HEK293 (cell line): ENCODE data around the gene ADCY3.

Experiments
- CTCF ChIA-PET: fragments of 350-600 bp; formaldehyde crosslinking; extraction: SDS; loops from one replicate; lab custom pipeline; 2021; ENCODE audit warnings: antibody characterized with exemption; lab: Yijun Ruan, JAX
- POLR2A ChIA-PET: fragments of 300-600 bp; formaldehyde crosslinking; extraction: SDS; loops from one replicate; lab custom pipeline; 2020; ENCODE audit warnings: antibody characterized with exemption, inconsistent platforms; lab: Yijun Ruan, JAX
- H3K27ac ChIP-seq: fragments of 200-500 bp; sonication (Bioruptor generic); 2 replicates; pipeline ENCODE4 v1.5.1; 2014; ENCODE audit warnings: low read depth, low read length, control low read depth, inconsistent platforms; ENCODE audit errors: extremely low read depth
- H3K36me3 ChIP-seq, 2 experiments: fragments of 200-500 bp in 1 of 2; sonication (Bioruptor generic) in 1 of 2; 1 replicate in 1 of 2; 2 replicates in 1 of 2; pipeline ENCODE4 v1.5.1; 2014 to 2017; ENCODE audit warnings: inconsistent platforms in 2 of 2, low read length in 2 of 2; ENCODE audit not compliant: control insufficient read depth in 2 of 2, insufficient read depth in 1 of 2
- H3K4me1 ChIP-seq: fragments of 200-500 bp; sonication (Bioruptor generic); 2 replicates; pipeline ENCODE4 v1.5.1; 2014; ENCODE audit warnings: mild to moderate bottlenecking, low read length, inconsistent platforms; ENCODE audit not compliant: control insufficient read depth, insufficient read depth
- H3K4me3 ChIP-seq: 2 replicates; pipeline ENCODE4 v1.5.1; 2011; ENCODE audit warnings: low read depth, mild to moderate bottlenecking, control low read depth, low read length, moderate library complexity
- H3K9me3 ChIP-seq: fragments of 200-500 bp; sonication (Bioruptor generic); 2 replicates; pipeline ENCODE4 v1.5.1; 2014; ENCODE audit warnings: low read depth, low read length, inconsistent platforms; ENCODE audit not compliant: control insufficient read depth, insufficient read depth
- GFI1B ChIP-seq: fragments of 450-650 bp; formaldehyde crosslinking; IDR thresholded peaks from 2 replicates; pipeline ENCODE4 v1.5.1; 2016; ENCODE audit warnings: missing biosample characterization, missing genetic modification characterization
- GLIS2 ChIP-seq: fragments of 450-650 bp; formaldehyde crosslinking; IDR thresholded peaks from 2 replicates; pipeline ENCODE4 v1.5.1; 2016; ENCODE audit warnings: missing biosample characterization, missing genetic modification characterization
- HOXC10 ChIP-seq: sonication (generic); formaldehyde crosslinking; IDR thresholded peaks from 2 replicates; pipeline ENCODE4 v1.8.1; 2023; ENCODE audit warnings: mild to moderate bottlenecking, missing genetic modification reagents
- RBAK ChIP-seq: fragments of 450-650 bp; formaldehyde crosslinking; IDR thresholded peaks from 2 replicates; pipeline ENCODE4 v1.5.1; 2016; ENCODE audit warnings: missing biosample characterization, missing genetic modification characterization
- ZBTB7A ChIP-seq: fragments of 450-650 bp; formaldehyde crosslinking; IDR thresholded peaks from 2 replicates; pipeline ENCODE4 v1.5.1; 2016; ENCODE audit warnings: low read depth, missing biosample characterization, missing genetic modification characterization
- ZNF138 ChIP-seq: fragments of 450-650 bp; formaldehyde crosslinking; IDR thresholded peaks from 2 replicates; pipeline ENCODE4 v1.5.1; 2016; ENCODE audit warnings: missing biosample characterization, missing genetic modification characterization, borderline replicate concordance
- ZNF155 ChIP-seq: fragments of 450-650 bp; formaldehyde crosslinking; IDR thresholded peaks from 2 replicates; pipeline ENCODE4 v1.5.1; 2016; ENCODE audit warnings: missing biosample characterization, missing genetic modification characterization
- ZNF175 ChIP-seq: fragments of 450-650 bp; formaldehyde crosslinking; IDR thresholded peaks from 2 replicates; pipeline ENCODE4 v1.5.1; 2016; ENCODE audit warnings: missing biosample characterization, missing genetic modification characterization
- ZNF223 ChIP-seq: fragments of 450-650 bp; formaldehyde crosslinking; IDR thresholded peaks from 2 replicates; pipeline ENCODE4 v1.5.1; 2016; ENCODE audit warnings: missing biosample characterization, missing genetic modification characterization
- ZNF341 ChIP-seq: fragments of 450-650 bp; formaldehyde crosslinking; IDR thresholded peaks from 2 replicates; pipeline ENCODE4; 2016; ENCODE audit warnings: low read depth, missing biosample characterization, missing genetic modification characterization
- ZNF394 ChIP-seq: fragments of 450-650 bp; formaldehyde crosslinking; IDR thresholded peaks from 2 replicates; pipeline ENCODE4 v1.5.1; 2016; ENCODE audit warnings: missing biosample characterization, missing genetic modification characterization, mild to moderate bottlenecking, moderate library complexity, borderline replicate concordance
- ZNF707 ChIP-seq: fragments of 450-650 bp; formaldehyde crosslinking; IDR thresholded peaks from 2 replicates; pipeline ENCODE4 v1.5.1; 2016; ENCODE audit warnings: missing biosample characterization, missing genetic modification characterization
- ZNF791 ChIP-seq: fragments of 450-650 bp; formaldehyde crosslinking; IDR thresholded peaks from 2 replicates; pipeline ENCODE4 v1.5.1; 2016; ENCODE audit warnings: missing biosample characterization, missing genetic modification characterization
- TF ChIP-seq, protein P1 (sequence below): fragments of 450-650 bp; formaldehyde crosslinking; IDR thresholded peaks from 2 replicates; pipeline ENCODE4 v1.5.1; 2017; ENCODE audit warnings: missing biosample characterization, missing genetic modification characterization
- TF ChIP-seq, protein P2 (sequence below): fragments of 450-650 bp; formaldehyde crosslinking; IDR thresholded peaks from 2 replicates; pipeline ENCODE4 v1.5.1; 2016; ENCODE audit warnings: missing biosample characterization, missing genetic modification characterization, borderline replicate concordance
- TF ChIP-seq, protein P3 (sequence below): fragments of 450-650 bp; formaldehyde crosslinking; IDR thresholded peaks from 2 replicates; pipeline ENCODE4 v1.5.1; 2016; ENCODE audit warnings: missing biosample characterization, missing genetic modification characterization

Gene ADCY3

DNA sequence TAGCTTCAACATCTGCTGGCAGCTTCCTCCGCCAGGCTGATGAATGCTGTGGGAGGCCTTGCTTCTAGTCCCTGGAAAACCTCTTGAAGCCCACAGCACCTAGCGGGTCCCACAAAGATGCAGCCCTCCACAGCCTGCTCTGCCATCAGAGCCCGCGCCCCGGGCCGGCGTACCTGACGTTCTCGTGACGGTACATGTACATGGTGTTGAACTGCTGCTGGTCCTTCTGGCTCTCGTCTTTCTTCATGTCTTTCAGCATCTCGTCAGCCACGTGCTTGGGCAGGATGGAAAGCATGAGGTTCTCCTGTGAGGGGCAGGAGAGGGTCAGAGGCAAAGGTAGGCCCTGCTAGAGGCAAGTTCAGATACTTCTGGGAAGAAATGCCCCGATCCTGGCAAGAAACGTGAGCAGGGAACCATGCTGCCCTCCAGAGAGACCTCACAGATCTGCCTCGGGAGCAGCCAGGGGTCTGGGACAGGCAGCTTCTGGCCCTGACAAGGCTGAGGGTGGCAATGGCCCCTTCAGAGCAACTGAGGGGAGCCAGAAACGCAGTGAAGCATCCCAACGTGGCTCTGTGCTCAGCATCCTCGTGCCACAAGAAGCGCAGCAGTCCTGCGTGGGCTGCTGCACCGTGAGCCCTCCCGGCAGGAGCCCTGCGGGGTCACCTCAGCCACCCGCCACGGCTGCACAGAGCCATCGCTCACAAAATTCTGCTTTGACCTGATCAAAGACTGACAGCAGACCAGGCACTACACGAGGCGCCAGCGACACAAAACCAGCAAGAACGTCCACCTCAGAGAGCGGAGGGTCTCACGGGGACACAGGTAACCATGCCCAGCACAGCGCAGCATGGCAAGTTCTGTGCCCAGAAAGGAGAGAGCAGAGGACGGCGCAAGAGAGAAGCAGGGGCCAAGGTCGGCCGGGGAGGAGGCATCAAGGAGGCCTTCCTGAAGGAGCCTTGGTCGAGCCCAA, 77.7 kb downstream of the ADCY3 start:
- Histone ChIP-seq H3K27ac (no peak overlapping the region), H3K4me3 (no peak overlapping the region), H3K36me3 (peaks cover 0 to 50% of the 10 kb centered on the region in 2 experiments; a peak in 2 of 3 replicates), H3K9me3 (no peaks in the 10 kb centered on the region), H3K4me1 (no peaks in the 10 kb centered on the region)
- TF ChIP-seq ZNF175 (tag by site-specific recombination) (no peak), ZNF707 (tag by site-specific recombination) (no peak), ZNF138 (tag by site-specific recombination) (no peak), GLIS2 (tag by site-specific recombination) (no peak), HOXC10 (CRISPR knock-in tag) (no peak), ZBTB7A (no peak), ZNF155 (tag by site-specific recombination) (no peak), ZNF791 (tag by site-specific recombination) (no peak), ZNF394 (tag by site-specific recombination) (no peak), ZNF223 (tag by site-specific recombination) (no peak), RBAK (tag by site-specific recombination) (no peak), ZNF341 (tag by site-specific recombination) (no peak), GFI1B (tag by site-specific recombination) (no peak)
- TF ChIP-seq, protein P1, sequence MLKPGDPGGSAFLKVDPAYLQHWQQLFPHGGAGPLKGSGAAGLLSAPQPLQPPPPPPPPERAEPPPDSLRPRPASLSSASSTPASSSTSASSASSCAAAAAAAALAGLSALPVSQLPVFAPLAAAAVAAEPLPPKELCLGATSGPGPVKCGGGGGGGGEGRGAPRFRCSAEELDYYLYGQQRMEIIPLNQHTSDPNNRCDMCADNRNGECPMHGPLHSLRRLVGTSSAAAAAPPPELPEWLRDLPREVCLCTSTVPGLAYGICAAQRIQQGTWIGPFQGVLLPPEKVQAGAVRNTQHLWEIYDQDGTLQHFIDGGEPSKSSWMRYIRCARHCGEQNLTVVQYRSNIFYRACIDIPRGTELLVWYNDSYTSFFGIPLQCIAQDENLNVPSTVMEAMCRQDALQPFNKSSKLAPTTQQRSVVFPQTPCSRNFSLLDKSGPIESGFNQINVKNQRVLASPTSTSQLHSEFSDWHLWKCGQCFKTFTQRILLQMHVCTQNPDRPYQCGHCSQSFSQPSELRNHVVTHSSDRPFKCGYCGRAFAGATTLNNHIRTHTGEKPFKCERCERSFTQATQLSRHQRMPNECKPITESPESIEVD (tag by site-specific recombination) = no peak
- TF ChIP-seq, protein P2, sequence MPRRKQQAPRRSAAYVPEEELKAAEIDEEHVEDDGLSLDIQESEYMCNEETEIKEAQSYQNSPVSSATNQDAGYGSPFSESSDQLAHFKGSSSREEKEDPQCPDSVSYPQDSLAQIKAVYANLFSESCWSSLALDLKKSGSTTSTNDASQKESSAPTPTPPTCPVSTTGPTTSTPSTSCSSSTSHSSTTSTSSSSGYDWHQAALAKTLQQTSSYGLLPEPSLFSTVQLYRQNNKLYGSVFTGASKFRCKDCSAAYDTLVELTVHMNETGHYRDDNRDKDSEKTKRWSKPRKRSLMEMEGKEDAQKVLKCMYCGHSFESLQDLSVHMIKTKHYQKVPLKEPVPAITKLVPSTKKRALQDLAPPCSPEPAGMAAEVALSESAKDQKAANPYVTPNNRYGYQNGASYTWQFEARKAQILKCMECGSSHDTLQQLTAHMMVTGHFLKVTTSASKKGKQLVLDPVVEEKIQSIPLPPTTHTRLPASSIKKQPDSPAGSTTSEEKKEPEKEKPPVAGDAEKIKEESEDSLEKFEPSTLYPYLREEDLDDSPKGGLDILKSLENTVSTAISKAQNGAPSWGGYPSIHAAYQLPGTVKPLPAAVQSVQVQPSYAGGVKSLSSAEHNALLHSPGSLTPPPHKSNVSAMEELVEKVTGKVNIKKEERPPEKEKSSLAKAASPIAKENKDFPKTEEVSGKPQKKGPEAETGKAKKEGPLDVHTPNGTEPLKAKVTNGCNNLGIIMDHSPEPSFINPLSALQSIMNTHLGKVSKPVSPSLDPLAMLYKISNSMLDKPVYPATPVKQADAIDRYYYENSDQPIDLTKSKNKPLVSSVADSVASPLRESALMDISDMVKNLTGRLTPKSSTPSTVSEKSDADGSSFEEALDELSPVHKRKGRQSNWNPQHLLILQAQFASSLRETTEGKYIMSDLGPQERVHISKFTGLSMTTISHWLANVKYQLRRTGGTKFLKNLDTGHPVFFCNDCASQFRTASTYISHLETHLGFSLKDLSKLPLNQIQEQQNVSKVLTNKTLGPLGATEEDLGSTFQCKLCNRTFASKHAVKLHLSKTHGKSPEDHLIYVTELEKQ (tag by site-specific recombination) = no peak
- TF ChIP-seq, protein P3, sequence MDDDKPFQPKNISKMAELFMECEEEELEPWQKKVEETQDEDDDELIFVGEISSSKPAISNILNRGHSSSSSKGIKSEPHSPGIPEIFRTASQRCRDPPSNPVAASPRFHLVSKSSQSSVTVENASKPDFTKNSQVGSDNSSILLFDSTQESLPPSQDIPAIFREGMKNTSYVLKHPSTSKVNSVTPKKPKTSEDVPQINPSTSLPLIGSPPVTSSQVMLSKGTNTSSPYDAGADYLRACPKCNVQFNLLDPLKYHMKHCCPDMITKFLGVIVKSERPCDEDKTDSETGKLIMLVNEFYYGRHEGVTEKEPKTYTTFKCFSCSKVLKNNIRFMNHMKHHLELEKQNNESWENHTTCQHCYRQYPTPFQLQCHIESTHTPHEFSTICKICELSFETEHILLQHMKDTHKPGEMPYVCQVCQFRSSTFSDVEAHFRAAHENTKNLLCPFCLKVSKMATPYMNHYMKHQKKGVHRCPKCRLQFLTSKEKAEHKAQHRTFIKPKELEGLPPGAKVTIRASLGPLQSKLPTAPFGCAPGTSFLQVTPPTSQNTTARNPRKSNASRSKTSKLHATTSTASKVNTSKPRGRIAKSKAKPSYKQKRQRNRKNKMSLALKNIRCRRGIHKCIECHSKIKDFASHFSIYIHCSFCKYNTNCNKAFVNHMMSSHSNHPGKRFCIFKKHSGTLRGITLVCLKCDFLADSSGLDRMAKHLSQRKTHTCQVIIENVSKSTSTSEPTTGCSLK (tag by site-specific recombination) = no peak
- POLR2A ChIA-PET = no interaction called here
- CTCF ChIA-PET = interaction anchor here (0.5 kb wide), 1 partner anchor 442 kb away, joined by 4 read pairs; no protein-coding TSS in a partner anchor
